ENCODE results near the gene SERTAD1.

SERTAD1 gene

GRCh38 chr19:40424637-40425449, 949 bp downstream of the SERTAD1 start:
- Histone ChIP-seq H3F3A (ENCODE audit: insufficient read depth, low read length) (peaks cover 5% of the 10 kb centered on the region), H3K4me1 (ENCODE audit: low read length) (peaks cover 7% of the 10 kb centered on the region), H2AFZ (ENCODE audit: low read length) (peak overlapping the region; percentile 92), H3K9me2 (replicated peaks; ENCODE audit: insufficient read depth, low read length) (no peaks in the 10 kb centered on the region), H3K4me3 (ENCODE audit: low read length) (peak overlapping the region; percentile 84), H3K27ac (ENCODE audit: low read length) (peak overlapping the region; percentile 77; the same call in 1 of the 2 replicates), H3K4me2 (ENCODE audit: low read depth, low read length) (peak overlapping the region; percentile 96), H3K27me3 (replicated peaks; ENCODE audit: insufficient read depth, low read length) (no peaks in the 10 kb centered on the region; the same call in 1 of the 2 replicates), H3K36me3 (replicated peaks; ENCODE audit: insufficient read depth, low read length) (no peaks in the 10 kb centered on the region), H3K79me2 (ENCODE audit: low read length) (peaks cover 4% of the 10 kb centered on the region), H3K9ac (ENCODE audit: low read length) (peak overlapping the region; percentile 90), H3K9me3 (replicated peaks; ENCODE audit: insufficient read depth, low read length) (no peaks in the 10 kb centered on the region), H4K20me1 (ENCODE audit: insufficient read depth, low read length) (no peaks in the 10 kb centered on the region)
- no peak for TF ChIP-seq EZH2 (optimal IDR thresholded peaks at IDR 0.05; ENCODE audit: low read depth, low read length)
- DNase-seq, result no peak

- no peaks in the 10 kb centered on the region for H3K36me3 ChIP-seq (replicated peaks; ENCODE audit: insufficient read depth, low read length)
- H3K4me1 ChIP-seq (ENCODE audit: low read length), result peaks cover 7% of the 10 kb centered on the region
- H2AFZ ChIP-seq (ENCODE audit: low read length), result no peak overlapping the region
- H4K20me1 ChIP-seq (ENCODE audit: insufficient read depth, low read length), result no peaks in the 10 kb centered on the region
- TF ChIP-seq EZH2 (optimal IDR thresholded peaks at IDR 0.05; ENCODE audit: low read depth, low read length) (no peak), CTCF (IDR thresholded peaks at IDR 0.05; ENCODE audit: low read length) (no peak), EZH2phosphoT487 (IDR thresholded peaks at IDR 0.05; ENCODE audit: low read length) (no peak)
- H3K4me2 ChIP-seq (ENCODE audit: low read depth, low read length), result no peak overlapping the region
- no peaks in the 10 kb centered on the region; the same call in 1 of the 2 replicates for H3K27me3 ChIP-seq (replicated peaks; ENCODE audit: insufficient read depth, low read length)
- H3K79me2 ChIP-seq (ENCODE audit: low read length), result peaks cover 4% of the 10 kb centered on the region
- no peaks in the 10 kb centered on the region for H3K9me3 ChIP-seq (replicated peaks; ENCODE audit: insufficient read depth, low read length)
- no peak overlapping the region for H3K9ac ChIP-seq (ENCODE audit: low read length)
- no peak for DNase-seq
- peaks cover 5% of the 10 kb centered on the region for H3F3A ChIP-seq (ENCODE audit: insufficient read depth, low read length)
- H3K27ac ChIP-seq (ENCODE audit: low read length), result no peak overlapping the region
- H3K4me3 ChIP-seq (ENCODE audit: low read length), result no peak overlapping the region
- no peaks in the 10 kb centered on the region for H3K9me2 ChIP-seq (replicated peaks; ENCODE audit: insufficient read depth, low read length)
Measured at GRCh38 chr19:40423938-40424337, 1.9 kb downstream of the SERTAD1 start.

GRCh38 chr19:40422748-40423566, 2.8 kb downstream of the SERTAD1 start:
- Histone ChIP-seq H3K36me3 (replicated peaks; ENCODE audit: insufficient read depth, low read length) (no peaks in the 10 kb centered on the region), H3K4me2 (ENCODE audit: low read depth, low read length) (no peak overlapping the region), H4K20me1 (ENCODE audit: insufficient read depth, low read length) (no peaks in the 10 kb centered on the region), H3K27ac (ENCODE audit: low read length) (no peak overlapping the region), H3K4me1 (ENCODE audit: low read length) (peaks cover 7% of the 10 kb centered on the region), H2AFZ (ENCODE audit: low read length) (no peak overlapping the region), H3K9ac (ENCODE audit: low read length) (no peak overlapping the region), H3K9me2 (replicated peaks; ENCODE audit: insufficient read depth, low read length) (no peaks in the 10 kb centered on the region), H3K9me3 (replicated peaks; ENCODE audit: insufficient read depth, low read length) (no peaks in the 10 kb centered on the region), H3K27me3 (replicated peaks; ENCODE audit: insufficient read depth, low read length) (no peaks in the 10 kb centered on the region; the same call in 1 of the 2 replicates), H3K79me2 (ENCODE audit: low read length) (peaks cover 4% of the 10 kb centered on the region), H3K4me3 (ENCODE audit: low read length) (no peak overlapping the region), H3F3A (ENCODE audit: insufficient read depth, low read length) (peaks cover 5% of the 10 kb centered on the region)
- TF ChIP-seq EZH2phosphoT487 (IDR thresholded peaks at IDR 0.05; ENCODE audit: low read length) (no peak), CTCF (IDR thresholded peaks at IDR 0.05; ENCODE audit: low read length) (no peak), EZH2 (optimal IDR thresholded peaks at IDR 0.05; ENCODE audit: low read depth, low read length) (no peak)
- no peak for DNase-seq

All from MM.1S (cell line).